Type B pancreatic cell (in vitro differentiated cells): ENCODE data around the gene TTLL11. TPM values are rescaled to one million over a fixed set of nuclear protein-coding genes. Genes with fewer than 3 reads are reported as not detected.

Source experiments
- DNase-seq: peaks from one replicate; pipeline ENCODE4 v3.0.0; 2021; ENCODE audit warnings: mixed read lengths; ENCODE audit not compliant: unreplicated experiment; ENCODE audit errors: extremely low spot score
- H3K27ac Mint-ChIP-seq: 2 replicates; pipeline ENCODE4 v1.8.0; 2021; ENCODE audit warnings: mild to moderate bottlenecking, mixed read lengths
- H3K27me3 Mint-ChIP-seq: 2 replicates; pipeline ENCODE4 v1.8.0; 2021; ENCODE audit warnings: mixed read lengths
- H3K36me3 Mint-ChIP-seq: 2 replicates; pipeline ENCODE4 v1.8.0; 2021; ENCODE audit warnings: mixed read lengths
- H3K4me1 Mint-ChIP-seq: one replicate; pipeline ENCODE4 v1.8.0; 2021; ENCODE audit warnings: mixed read lengths; ENCODE audit not compliant: unreplicated experiment
- H3K4me3 Mint-ChIP-seq: 2 replicates; pipeline ENCODE4 v1.8.0; 2021; ENCODE audit warnings: mild to moderate bottlenecking, mixed read lengths
- H3K9me3 Mint-ChIP-seq: 2 replicates; pipeline ENCODE4 v1.8.0; 2021; ENCODE audit warnings: mixed read lengths
- CTCF ChIP-seq: fragments of 200-600 bp; sonication (generic); conservative IDR thresholded peaks from 2 replicates; pipeline ENCODE4 v1.5.0; 2021; ENCODE audit warnings: antibody characterized with exemption, mild to moderate bottlenecking
- microRNA-seq: library from miRNA; unstranded; fragments of <30 nt; microRNA quantifications from one replicate; pipeline ENCODE4, GENCODE V29; 2020
- total RNA-seq: library from RNA; stranded (reverse); gene quantifications from 2 replicates; pipeline ENCODE4 v1.2.1, GENCODE V29; 2021; ENCODE audit warnings: low replicate concordance

The TTLL11 gene
- total RNA-seq, 1 donor from 2014 or later: 8.6 TPM

- H3K4me3 Mint-ChIP-seq: no peak overlapping the region
- H3K27me3 Mint-ChIP-seq: no peaks in the 10 kb centered on the region
- no peaks in the 10 kb centered on the region for H3K4me1 Mint-ChIP-seq
- no peak overlapping the region for H3K27ac Mint-ChIP-seq
- no peak for TF ChIP-seq CTCF
- no peaks in the 10 kb centered on the region for H3K9me3 Mint-ChIP-seq
- peaks cover 33% of the 10 kb centered on the region for H3K36me3 Mint-ChIP-seq
- no peak for DNase-seq
Measured at GRCh38 chr9:121772600-121773285, 320.4 kb downstream of the TTLL11 start.

Small RNA genes within 50 kb of the gene (microRNA-seq; reads per million reads assigned to microRNA genes)
- not detected for gene MIR4478

Other genes starting within 250 kb of the TTLL11 start
- 65.4 and 68.7 TPM in 2 replicates for gene NDUFA8, start 66.5 kb upstream of the TTLL11 start, total RNA-seq
- 0.88 and 2.1 TPM in 2 replicates for gene MORN5, start 66.6 kb upstream of the TTLL11 start, total RNA-seq
- gene LHX6, start 135.6 kb upstream of the TTLL11 start, total RNA-seq: 0.48 and 10.0 TPM in 2 replicates
- 23.3 and 24.2 TPM in 2 replicates for gene RBM18, start 171.5 kb upstream of the TTLL11 start, total RNA-seq
- 41.2 and 51.4 TPM in 2 replicates for gene MRRF, start 171.6 kb upstream of the TTLL11 start, total RNA-seq